ENCODE measurements around the gene PPFIA3. TPM values are rescaled to one million over a fixed set of nuclear protein-coding genes. Genes with fewer than 3 reads are reported as not detected.
A peak's percentile ranks its signal among the peaks of the same experiment; 100 is the strongest.

The PPFIA3 gene
- total and polyA plus RNA-seq, 2 donors (not counting 1 experiment from before 2014, with no cell fraction given): 0.62 to 1.3 TPM

DNA sequence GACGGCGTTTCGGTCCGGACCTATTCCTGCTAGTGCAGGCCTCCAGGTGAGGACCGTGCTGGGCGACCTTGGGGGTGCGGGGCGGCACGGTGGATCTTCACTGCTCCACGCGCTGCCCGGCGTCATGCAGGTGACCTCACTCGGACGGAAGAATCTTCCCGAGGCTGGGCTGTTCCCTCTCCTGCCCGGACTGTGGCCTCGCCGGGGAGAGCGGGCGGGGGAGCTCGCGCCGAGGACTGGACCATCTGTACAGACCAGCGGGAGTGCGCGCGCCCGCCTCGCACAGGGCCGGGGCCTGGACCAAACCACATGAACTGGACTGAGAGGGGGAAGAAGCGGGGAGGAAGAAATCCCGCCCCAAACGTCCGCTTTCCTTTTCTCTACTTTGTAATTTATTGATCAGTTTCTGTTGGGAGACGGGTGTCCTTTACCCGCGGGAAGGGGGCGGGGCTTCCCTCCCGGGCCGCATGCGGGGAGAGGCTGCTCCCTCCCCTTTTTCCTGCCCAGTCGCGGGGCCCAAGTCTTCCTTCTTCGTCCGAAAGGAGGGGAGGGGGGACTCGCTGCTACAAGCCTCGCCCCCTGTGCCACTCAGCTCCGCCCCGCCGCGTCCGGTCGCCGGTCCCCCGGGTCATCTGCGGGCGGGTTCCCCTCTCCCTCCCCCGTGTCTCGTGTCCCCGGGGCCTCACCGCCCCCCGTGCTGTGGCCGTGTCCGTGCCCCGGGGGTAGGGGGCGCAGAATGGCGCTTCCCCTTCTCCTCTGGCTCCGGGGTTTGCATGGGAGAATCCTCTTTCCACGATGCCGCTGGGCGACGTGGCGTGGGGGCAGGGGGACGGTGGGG lies 31.0 kb downstream of the PPFIA3 start:
- Histone ChIP-seq H3K27ac (ENCODE audit: insufficient read depth, low read length) (peak overlapping the region; percentile 26), H3K9me3 (ENCODE audit: control insufficient read depth, insufficient read depth, low read depth, low read length) (no peaks in the 10 kb centered on the region), H4K20me1 (ENCODE audit: control insufficient read depth, extremely low read depth, insufficient read depth, low read length) (no peaks in the 10 kb centered on the region), H3K79me2 (ENCODE audit: control insufficient read depth, insufficient read depth, low read length) (no peaks in the 10 kb centered on the region), H3K4me1 (ENCODE audit: control insufficient read depth, extremely low read depth, insufficient read depth, low read length) (peaks cover 8% of the 10 kb centered on the region), H2AFZ (ENCODE audit: low read length) (peak overlapping the region; percentile 89), H3K9ac (ENCODE audit: insufficient read depth, low read length) (peak overlapping the region; percentile 63), H3K36me3 (ENCODE audit: control insufficient read depth, insufficient read depth, low read length) (no peaks in the 10 kb centered on the region), H3K27me3 (ENCODE audit: control insufficient read depth, insufficient read depth, low read length) (peaks cover 4% of the 10 kb centered on the region), H3K4me3 (replicated peaks in 1 of 4; ENCODE audit: control extremely low read depth in 1 of 4, insufficient read depth in 1 of 4, low read depth in 3 of 4, low read length in 4 of 4) (peak overlapping the region; percentile 66 to 80 (median 71)), H3K4me2 (ENCODE audit: extremely low read depth, insufficient read depth, low read length) (peak overlapping the region; percentile 92)
- no peak for TF ChIP-seq EZH2 (IDR thresholded peaks at IDR 0.05; ENCODE audit: low read length, missing control alignments)
- TF ChIP-seq, protein P1, sequence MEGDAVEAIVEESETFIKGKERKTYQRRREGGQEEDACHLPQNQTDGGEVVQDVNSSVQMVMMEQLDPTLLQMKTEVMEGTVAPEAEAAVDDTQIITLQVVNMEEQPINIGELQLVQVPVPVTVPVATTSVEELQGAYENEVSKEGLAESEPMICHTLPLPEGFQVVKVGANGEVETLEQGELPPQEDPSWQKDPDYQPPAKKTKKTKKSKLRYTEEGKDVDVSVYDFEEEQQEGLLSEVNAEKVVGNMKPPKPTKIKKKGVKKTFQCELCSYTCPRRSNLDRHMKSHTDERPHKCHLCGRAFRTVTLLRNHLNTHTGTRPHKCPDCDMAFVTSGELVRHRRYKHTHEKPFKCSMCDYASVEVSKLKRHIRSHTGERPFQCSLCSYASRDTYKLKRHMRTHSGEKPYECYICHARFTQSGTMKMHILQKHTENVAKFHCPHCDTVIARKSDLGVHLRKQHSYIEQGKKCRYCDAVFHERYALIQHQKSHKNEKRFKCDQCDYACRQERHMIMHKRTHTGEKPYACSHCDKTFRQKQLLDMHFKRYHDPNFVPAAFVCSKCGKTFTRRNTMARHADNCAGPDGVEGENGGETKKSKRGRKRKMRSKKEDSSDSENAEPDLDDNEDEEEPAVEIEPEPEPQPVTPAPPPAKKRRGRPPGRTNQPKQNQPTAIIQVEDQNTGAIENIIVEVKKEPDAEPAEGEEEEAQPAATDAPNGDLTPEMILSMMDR (conservative IDR thresholded peaks at IDR 0.05 in 1 of 2, IDR thresholded peaks at IDR 0.05 in 1 of 2; ENCODE audit: low read depth in 1 of 2, low read length in 2 of 2): no peak
- DNase-seq (ENCODE audit: low read depth in 2 of 2): peak; percentile 75 to 78

DNA sequence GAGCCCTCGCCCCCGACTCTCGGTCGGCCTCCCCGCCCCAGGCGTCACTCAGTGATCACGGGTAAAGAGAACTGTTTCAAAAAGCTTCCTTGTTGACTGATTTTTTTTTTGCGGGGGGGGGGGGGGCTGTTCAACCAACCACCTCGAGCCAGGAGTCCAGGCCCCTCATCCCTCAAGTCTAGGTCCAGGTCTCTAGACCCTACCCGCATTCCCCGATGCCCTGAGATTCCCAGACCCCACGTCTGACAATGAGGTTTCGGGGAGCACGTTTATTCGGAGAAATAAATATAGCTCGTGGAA lies 31.6 kb downstream of the PPFIA3 start:
- H3K36me3 ChIP-seq (ENCODE audit: control insufficient read depth, insufficient read depth, low read length): no peaks in the 10 kb centered on the region
- peak overlapping the region; percentile 66 to 80 (median 71) for H3K4me3 ChIP-seq (replicated peaks in 1 of 4; ENCODE audit: control extremely low read depth in 1 of 4, insufficient read depth in 1 of 4, low read depth in 3 of 4, low read length in 4 of 4)
- H3K27ac ChIP-seq (ENCODE audit: insufficient read depth, low read length): no peak overlapping the region
- no peak for DNase-seq (ENCODE audit: low read depth in 2 of 2)
- H3K4me1 ChIP-seq (ENCODE audit: control insufficient read depth, extremely low read depth, insufficient read depth, low read length): peaks cover 4% of the 10 kb centered on the region
- H3K4me2 ChIP-seq (ENCODE audit: extremely low read depth, insufficient read depth, low read length): no peak overlapping the region
- H4K20me1 ChIP-seq (ENCODE audit: control insufficient read depth, extremely low read depth, insufficient read depth, low read length): no peaks in the 10 kb centered on the region
- no peaks in the 10 kb centered on the region for H3K9me3 ChIP-seq (ENCODE audit: control insufficient read depth, insufficient read depth, low read depth, low read length)
- no peak overlapping the region for H2AFZ ChIP-seq (ENCODE audit: low read length)
- no peaks in the 10 kb centered on the region for H3K79me2 ChIP-seq (ENCODE audit: control insufficient read depth, insufficient read depth, low read length)
- TF ChIP-seq, protein P1 (conservative IDR thresholded peaks at IDR 0.05 in 1 of 2, IDR thresholded peaks at IDR 0.05 in 1 of 2; ENCODE audit: low read depth in 1 of 2, low read length in 2 of 2): no peak
- TF ChIP-seq EZH2 (IDR thresholded peaks at IDR 0.05; ENCODE audit: low read length, missing control alignments): no peak
- H3K27me3 ChIP-seq (ENCODE audit: control insufficient read depth, insufficient read depth, low read length): peaks cover 4% of the 10 kb centered on the region
- H3K9ac ChIP-seq (ENCODE audit: insufficient read depth, low read length): no peak overlapping the region

DNA sequence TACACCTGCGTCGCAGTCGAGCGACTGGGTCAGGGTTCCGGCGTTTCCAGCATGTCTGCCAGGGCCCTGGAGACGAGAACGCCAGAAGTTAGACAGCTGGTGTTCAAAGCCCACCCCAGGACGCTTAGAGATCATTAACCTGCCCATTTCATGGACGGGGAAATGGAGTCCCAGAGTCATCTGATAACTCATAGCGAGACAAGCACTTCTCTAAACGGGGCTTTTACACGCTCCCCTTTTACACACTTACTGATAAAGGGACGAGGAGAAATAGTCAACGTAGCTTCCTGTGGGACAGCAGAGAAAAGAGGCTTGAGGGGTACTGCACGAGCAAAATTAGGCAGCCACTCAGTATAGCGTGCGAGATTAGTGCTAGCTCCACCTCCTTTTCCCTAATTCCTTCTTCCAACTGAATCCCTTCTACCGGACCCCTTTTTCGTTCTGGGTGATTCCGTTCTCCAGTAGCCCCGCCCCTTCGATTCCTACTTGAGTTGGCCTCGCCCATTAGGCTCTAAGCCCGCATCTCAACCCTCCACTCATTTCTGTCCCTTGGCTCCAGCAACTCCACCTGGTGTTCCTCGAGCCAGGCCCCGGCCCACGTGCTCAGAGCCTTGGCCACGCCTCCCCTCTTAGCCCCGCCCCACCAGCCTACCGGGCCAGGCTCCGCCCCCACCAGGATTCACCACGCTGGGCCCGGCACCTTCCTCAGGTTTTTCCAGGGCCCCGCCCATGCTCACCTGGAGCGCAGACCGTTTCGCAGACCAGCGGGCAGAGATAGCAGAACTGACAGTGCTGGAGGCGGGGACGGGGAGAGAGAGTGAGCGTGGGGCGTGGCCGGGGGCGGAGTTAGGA lies 32.1 kb downstream of the PPFIA3 start:
- no peaks in the 10 kb centered on the region for H3K9me3 ChIP-seq (ENCODE audit: control insufficient read depth, insufficient read depth, low read depth, low read length)
- H3K36me3 ChIP-seq (ENCODE audit: control insufficient read depth, insufficient read depth, low read length): no peaks in the 10 kb centered on the region
- H2AFZ ChIP-seq (ENCODE audit: low read length): no peak overlapping the region
- peaks cover 4% of the 10 kb centered on the region for H3K27me3 ChIP-seq (ENCODE audit: control insufficient read depth, insufficient read depth, low read length)
- H3K4me2 ChIP-seq (ENCODE audit: extremely low read depth, insufficient read depth, low read length): no peak overlapping the region
- peak; percentile 28 to 30 for DNase-seq (ENCODE audit: low read depth in 2 of 2)
- H4K20me1 ChIP-seq (ENCODE audit: control insufficient read depth, extremely low read depth, insufficient read depth, low read length): no peaks in the 10 kb centered on the region
- no peak overlapping the region for H3K27ac ChIP-seq (ENCODE audit: insufficient read depth, low read length)
- H3K4me3 ChIP-seq (replicated peaks in 1 of 4; ENCODE audit: control extremely low read depth in 1 of 4, insufficient read depth in 1 of 4, low read depth in 3 of 4, low read length in 4 of 4): peak overlapping the region in 1 of 4 experiments; percentile 80
- H3K79me2 ChIP-seq (ENCODE audit: control insufficient read depth, insufficient read depth, low read length): no peaks in the 10 kb centered on the region
- TF ChIP-seq, protein P1 (conservative IDR thresholded peaks at IDR 0.05 in 1 of 2, IDR thresholded peaks at IDR 0.05 in 1 of 2; ENCODE audit: low read depth in 1 of 2, low read length in 2 of 2): no peak
- no peak for TF ChIP-seq EZH2 (IDR thresholded peaks at IDR 0.05; ENCODE audit: low read length, missing control alignments)
- H3K4me1 ChIP-seq (ENCODE audit: control insufficient read depth, extremely low read depth, insufficient read depth, low read length): peaks cover 4% of the 10 kb centered on the region
- H3K9ac ChIP-seq (ENCODE audit: insufficient read depth, low read length): no peak overlapping the region

Data from fibroblast of lung (primary cell).